Measurements from ENCODE around the gene CEBPA.
A peak's percentile ranks its signal among the peaks of the same experiment; 100 is the strongest.

The CEBPA gene

DNA sequence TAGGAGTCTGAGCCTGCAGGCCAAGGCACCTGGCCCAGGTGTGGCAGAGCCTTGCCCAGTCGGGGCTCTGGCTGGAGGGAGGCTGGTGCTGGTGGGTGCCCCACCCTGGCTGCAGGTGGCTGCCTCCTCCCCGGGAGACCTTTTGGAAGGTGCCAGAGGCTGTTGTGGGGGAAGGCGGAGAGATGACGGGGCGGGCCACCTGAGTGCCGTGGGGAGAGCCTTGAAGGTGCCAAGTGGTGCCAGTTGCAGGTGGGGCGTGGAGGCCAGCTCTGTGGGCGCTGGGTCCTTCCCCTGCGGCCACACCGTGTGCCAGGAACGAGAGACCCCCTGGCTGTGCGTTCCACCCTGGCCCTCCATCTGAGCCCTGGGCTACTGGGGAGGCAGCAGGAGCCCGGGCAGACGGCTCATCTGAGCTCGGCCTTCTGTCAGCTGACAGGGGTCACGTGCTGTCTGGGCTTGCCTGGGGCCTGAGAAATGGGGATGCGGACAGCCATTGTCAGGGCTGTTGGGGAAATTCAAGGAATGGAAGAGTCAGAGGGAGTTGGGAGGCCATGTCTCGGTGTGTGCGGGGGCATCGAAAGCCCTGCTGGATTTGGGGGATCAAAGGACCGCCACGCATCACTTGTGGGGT lies 20.9 kb downstream of the CEBPA start:
- H3K4me3 ChIP-seq (ENCODE audit: low read depth, low read length), result no peak overlapping the region
- TF ChIP-seq MYC (IDR thresholded peaks at IDR 0.05; ENCODE audit: low read depth, low read length), result no peak
- DNase-seq (ENCODE audit: low read depth), result no peak

DNA sequence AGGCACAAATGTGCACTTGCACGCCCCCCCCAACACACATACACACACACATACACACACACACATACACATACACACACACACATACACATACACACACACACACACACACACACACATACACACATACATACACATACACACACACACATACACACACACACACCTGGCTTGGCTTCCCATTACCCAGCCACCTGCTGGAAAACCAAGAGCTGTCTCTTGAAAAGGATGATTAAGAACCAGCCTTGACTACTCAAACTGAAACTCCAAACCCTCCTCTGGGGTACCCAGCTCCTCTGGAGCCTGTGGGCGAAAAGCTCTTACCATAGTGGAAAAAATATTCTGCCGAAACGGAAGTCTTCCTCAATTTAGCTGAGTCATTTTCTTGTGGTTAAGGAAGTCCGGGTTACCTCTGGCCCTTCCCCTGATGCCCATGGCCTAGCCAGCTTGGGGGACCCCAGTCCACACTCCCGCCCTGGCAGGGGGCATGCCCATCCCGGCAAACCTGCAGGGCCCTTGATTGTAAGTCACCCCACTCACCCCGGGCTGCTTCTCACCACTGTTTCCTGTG lies 21.9 kb downstream of the CEBPA start:
- peak; percentile 51 for DNase-seq (ENCODE audit: low read depth)
- TF ChIP-seq POLR2A (IDR thresholded peaks at IDR 0.05; ENCODE audit: extremely low read depth, insufficient read length) (no peak), MYC (IDR thresholded peaks at IDR 0.05; ENCODE audit: low read depth, low read length) (no peak)
- TF ChIP-seq, protein P1, sequence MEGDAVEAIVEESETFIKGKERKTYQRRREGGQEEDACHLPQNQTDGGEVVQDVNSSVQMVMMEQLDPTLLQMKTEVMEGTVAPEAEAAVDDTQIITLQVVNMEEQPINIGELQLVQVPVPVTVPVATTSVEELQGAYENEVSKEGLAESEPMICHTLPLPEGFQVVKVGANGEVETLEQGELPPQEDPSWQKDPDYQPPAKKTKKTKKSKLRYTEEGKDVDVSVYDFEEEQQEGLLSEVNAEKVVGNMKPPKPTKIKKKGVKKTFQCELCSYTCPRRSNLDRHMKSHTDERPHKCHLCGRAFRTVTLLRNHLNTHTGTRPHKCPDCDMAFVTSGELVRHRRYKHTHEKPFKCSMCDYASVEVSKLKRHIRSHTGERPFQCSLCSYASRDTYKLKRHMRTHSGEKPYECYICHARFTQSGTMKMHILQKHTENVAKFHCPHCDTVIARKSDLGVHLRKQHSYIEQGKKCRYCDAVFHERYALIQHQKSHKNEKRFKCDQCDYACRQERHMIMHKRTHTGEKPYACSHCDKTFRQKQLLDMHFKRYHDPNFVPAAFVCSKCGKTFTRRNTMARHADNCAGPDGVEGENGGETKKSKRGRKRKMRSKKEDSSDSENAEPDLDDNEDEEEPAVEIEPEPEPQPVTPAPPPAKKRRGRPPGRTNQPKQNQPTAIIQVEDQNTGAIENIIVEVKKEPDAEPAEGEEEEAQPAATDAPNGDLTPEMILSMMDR (IDR thresholded peaks at IDR 0.05; ENCODE audit: low read depth, low read length), result no peak
- TF ChIP-seq, protein P2, sequence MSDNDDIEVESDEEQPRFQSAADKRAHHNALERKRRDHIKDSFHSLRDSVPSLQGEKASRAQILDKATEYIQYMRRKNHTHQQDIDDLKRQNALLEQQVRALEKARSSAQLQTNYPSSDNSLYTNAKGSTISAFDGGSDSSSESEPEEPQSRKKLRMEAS (IDR thresholded peaks at IDR 0.05; ENCODE audit: low read depth, low read length), result no peak
- H3K4me3 ChIP-seq (ENCODE audit: low read depth, low read length), result no peak overlapping the region

DNA sequence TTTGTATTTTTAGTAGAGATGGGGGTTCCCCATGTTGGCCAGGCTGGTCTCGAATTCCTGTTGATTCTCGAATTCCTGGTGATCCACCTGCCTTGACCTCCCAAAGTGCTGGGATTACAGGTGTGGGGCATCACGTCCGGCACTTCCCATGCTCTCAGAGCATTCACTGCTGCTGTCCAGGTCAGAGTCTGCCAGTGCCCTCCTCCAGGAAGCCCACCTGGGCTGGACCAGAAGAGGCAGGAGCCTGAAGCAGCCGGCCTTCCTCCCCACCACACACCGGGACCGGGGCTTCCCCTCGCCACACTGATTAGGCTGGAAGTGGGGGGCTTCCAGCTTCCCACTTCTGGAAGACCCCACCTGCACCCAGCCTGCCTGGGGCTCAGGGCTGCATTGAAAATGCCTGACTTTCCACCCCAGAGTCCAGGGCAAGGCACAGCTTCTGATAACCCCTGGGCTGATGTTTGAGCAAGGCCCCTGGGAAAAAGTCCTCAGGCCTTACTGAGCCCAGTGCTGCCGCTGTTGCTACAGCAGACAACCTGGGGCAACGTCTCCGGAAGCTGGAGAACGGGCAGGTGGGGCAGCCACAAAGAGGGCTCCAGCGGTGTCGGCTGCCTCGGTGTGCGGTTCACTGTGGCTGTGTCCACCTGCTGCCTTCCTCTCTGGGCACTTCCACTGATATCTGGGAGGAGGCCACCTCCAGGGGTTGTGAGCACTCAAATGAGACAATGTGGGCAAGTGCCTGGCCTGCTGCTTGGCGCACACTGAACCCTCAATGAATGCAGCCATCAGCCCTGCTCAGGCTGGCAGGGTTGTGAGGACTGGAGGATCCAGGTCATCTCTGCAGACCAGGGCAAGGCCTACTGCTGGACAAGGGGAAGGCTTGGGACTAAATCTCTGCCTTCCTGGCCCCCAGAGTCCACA lies 22.6 kb downstream of the CEBPA start:
- DNase-seq (ENCODE audit: low read depth), result no peak
- TF ChIP-seq, protein P2 (IDR thresholded peaks at IDR 0.05; ENCODE audit: low read depth, low read length), result no peak
- no peak for TF ChIP-seq MYC (IDR thresholded peaks at IDR 0.05; ENCODE audit: low read depth, low read length)
- no peak overlapping the region for H3K4me3 ChIP-seq (ENCODE audit: low read depth, low read length)

DNA sequence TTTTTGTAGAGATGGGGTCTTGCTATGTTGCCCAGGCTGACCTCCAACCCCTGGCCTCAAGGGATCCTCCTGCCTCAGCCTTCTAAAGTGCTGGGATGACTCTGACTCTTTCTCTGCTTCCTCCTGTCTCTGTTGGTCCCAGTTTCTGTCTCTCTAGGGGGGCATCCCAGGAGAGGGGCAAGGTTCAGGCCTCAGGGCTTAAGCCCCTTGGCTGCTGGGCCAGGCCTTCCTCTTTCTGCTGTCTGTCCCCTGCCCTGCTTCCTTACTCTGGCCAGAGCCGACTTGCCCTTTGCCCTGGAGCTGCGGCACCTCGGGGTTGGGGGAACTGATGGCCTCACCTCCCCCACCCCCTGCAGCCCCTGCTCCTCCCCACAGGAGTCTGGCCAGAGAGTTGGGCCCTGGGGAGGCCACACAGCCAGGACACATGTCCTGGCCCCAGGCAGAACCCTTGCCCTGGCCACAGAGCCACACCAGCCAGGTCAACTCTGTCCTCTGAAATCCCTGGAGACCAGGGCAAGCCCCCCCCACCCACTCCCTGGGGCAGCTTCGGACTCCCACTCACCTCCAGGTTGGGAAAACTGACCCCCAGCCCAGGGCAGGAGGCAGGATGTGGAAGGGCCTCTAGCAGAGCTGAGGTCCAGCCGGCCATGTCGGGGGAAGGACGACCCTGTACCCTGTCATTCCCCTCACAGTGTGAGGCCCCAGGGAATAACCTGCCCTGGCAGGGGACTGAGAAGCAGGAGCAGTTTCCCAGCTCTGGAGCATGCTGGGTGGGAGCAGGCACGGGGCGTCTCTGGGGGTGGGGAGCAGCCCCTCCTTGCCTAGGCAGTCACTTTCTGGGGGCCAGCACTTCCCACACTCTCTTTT lies 23.7 kb downstream of the CEBPA start:
- no peak for DNase-seq (ENCODE audit: low read depth)
- H3K4me3 ChIP-seq (ENCODE audit: low read depth, low read length), result no peak overlapping the region
- TF ChIP-seq, protein P2 (IDR thresholded peaks at IDR 0.05; ENCODE audit: low read depth, low read length), result no peak
- TF ChIP-seq POLR2A (IDR thresholded peaks at IDR 0.05; ENCODE audit: extremely low read depth, insufficient read length), result no peak
- no peak for TF ChIP-seq MYC (IDR thresholded peaks at IDR 0.05; ENCODE audit: low read depth, low read length)
- TF ChIP-seq, protein P1 (IDR thresholded peaks at IDR 0.05; ENCODE audit: low read depth, low read length), result no peak

DNA sequence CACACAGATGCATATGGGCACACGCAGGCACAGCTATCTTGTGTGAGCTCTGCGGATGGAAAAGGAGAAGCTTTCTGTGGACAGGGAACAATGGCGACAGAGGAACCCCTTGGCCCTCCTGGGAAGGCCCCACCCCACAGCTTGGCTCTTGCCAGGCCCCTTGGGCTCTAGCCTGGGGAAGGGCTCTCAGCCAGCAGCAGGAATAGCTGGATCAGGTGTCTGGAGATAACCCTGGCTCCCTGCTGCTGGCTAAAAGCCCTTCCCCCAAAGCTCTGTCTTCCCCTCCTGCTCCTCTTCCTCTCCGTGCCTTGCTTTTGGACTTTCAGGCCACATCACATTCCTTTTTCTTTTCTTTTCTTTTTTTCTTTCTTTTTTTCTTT lies 24.3 kb downstream of the CEBPA start:
- no peak overlapping the region for H3K4me3 ChIP-seq (ENCODE audit: low read depth, low read length)

DNA sequence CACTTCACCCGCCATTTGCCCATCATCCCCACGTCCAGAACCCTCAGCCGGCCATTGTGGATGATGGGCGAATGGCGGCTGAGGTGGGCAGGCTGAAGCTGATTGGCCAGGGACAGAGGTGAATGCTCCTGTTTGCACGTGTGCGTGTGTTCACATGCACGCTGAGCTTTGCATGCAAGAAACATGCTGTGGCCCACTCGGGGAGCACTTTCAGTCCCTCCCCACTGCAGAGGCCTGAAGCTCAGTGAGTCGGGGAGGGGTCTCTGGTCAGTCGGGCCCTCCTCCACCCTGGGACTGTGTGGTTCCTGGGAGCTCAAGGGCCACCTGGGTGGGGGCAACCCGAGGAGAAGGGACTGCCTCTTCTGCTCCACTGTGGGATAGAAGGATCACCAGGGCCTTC lies 24.9 kb downstream of the CEBPA start:
- DNase-seq (ENCODE audit: low read depth), result no peak
- TF ChIP-seq, protein P2 (IDR thresholded peaks at IDR 0.05; ENCODE audit: low read depth, low read length), result no peak
- TF ChIP-seq, protein P1 (IDR thresholded peaks at IDR 0.05; ENCODE audit: low read depth, low read length), result no peak
- TF ChIP-seq POLR2A (IDR thresholded peaks at IDR 0.05; ENCODE audit: extremely low read depth, insufficient read length) (no peak), MYC (IDR thresholded peaks at IDR 0.05; ENCODE audit: low read depth, low read length) (no peak)
- no peak overlapping the region for H3K4me3 ChIP-seq (ENCODE audit: low read depth, low read length)

More for the DNA sequence above, 24.3 kb downstream of the CEBPA start:
- TF ChIP-seq MYC (IDR thresholded peaks at IDR 0.05; ENCODE audit: low read depth, low read length) (no peak), POLR2A (IDR thresholded peaks at IDR 0.05; ENCODE audit: extremely low read depth, insufficient read length) (no peak)
- TF ChIP-seq, protein P1 (IDR thresholded peaks at IDR 0.05; ENCODE audit: low read depth, low read length), result no peak
- TF ChIP-seq, protein P2 (IDR thresholded peaks at IDR 0.05; ENCODE audit: low read depth, low read length), result no peak
- no peak for DNase-seq (ENCODE audit: low read depth)

All from NB4 (cell line).